ENCODE results near the gene SLC25A14.
"Not testable (repeated sequence)": the region's sequence is repeated elsewhere in the genome, so short reads cannot be mapped to it uniquely, and the experiment has no call there.

Gene SLC25A14, protein sequence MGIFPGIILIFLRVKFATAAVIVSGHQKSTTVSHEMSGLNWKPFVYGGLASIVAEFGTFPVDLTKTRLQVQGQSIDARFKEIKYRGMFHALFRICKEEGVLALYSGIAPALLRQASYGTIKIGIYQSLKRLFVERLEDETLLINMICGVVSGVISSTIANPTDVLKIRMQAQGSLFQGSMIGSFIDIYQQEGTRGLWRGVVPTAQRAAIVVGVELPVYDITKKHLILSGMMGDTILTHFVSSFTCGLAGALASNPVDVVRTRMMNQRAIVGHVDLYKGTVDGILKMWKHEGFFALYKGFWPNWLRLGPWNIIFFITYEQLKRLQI

DNA sequence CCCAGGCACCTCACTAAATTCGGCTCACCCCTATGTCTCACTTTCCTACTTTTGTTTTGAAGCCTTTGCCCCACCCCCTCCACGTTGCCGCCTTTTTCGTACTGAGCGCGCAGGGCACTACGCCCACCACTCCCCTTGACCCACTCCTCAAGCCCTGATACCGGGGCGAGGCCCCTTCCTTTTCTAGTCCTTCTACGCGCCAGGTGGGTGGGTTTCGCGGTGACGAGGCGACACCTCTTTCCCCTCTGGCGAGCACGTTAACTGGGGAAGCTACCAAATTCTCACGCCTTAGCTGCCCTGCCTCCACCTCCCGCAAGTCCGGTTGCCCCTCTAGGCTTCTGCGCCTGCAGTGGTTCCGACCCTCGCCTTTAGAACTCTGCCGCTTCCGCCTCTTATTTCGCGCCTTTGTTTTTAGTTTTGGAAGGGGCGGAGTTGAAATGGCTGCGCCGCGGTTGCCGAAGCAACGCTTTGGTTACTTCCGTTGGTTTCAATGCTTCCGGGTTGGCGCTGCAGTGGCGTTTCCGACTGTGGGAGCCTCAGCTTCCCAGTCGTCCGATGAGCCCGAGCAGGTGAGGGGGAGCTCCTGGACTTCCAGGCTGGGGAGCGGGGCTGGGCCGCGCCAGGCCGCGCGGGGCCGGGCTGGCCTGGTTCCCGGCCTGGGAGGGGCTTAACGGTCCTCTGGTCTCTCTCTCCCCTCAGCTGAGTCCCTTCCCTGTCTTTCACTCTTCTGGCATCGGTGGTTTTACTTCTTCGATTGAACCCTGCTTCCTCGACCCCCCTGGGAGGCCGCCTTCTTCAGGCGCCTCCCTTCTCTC lies at the start of gene SLC25A14:
Gene SLC25A14 (plus strand): TSS at position 512 of the 815 bp plus-strand sequence. CDS start 360 bp downstream, outside the sequence.
- no peak for DNase-seq (ENCODE audit: low read depth)

DNA sequence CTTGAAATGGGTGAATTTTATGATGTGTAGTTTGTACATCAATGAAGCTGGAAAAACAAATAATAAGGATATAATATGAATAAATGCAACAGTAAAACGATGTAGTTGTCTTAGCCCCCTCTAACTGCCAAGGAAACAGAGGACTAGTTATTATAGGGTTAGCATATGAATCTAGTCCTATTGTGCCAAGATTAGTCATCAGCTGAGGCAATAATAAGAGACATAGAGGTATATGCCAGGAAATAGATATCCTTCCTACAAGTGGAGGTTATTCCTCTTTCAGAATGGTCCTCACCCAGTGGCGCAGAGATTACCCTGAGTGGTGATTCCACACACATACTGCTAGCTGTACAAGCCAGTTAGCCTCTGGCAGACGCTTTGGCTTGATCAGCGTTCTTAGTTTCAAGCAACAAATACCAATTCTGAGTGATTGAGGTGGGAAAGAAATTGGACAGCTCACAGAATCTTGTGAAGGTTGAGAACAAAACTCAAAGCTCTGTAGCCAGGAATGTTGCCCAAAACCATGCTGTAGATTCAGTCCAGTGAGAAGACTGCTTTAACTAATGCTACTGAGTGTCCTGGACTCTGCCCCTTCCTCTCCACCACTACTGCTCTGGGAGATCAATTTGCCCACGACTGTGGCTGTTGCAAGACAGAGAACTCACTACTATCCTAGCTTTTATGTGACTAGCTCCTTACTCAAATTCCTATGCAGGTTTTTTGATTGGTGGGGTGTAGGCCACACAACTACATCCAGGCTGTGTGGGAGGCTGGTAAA lies 44.0 kb upstream of the SLC25A14 start:
- no peak for DNase-seq (ENCODE audit: low read depth)

DNA sequence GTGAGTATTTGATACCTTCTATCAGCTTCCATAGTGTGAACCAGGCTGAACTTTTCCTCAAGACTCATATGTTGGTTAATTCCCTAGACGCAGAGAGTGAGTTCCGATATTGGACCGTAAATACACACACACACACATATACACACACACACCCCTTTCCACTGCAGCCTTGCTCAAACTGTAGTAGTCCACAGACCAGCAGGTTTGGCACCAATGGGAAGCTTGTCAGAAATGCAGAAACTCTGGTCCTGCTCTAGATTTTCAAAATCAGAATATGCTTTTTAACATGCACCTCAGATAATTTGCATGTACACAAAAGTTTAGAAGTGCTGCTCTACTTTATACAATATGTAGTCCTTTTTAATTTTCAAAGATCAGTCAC lies 43.4 kb upstream of the SLC25A14 start:
- no peak for DNase-seq (ENCODE audit: low read depth)

DNA sequence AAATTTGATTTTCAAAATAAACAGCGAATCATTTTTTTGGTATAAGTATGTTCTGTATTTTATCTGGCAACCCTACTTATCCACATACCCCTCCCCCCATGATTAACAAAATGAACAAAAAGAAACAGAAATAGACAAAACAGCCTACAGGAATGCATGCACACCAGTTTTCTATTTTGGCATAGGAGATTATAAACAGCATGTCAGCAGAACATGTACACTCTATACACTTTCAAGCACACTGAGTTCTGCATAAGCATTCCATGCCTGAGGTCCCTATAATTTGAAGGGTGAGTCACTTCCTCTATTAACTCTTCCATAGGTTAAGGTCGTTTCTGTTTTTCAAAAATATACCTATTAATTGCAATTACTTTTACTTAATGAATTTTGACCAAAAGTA lies 43.0 kb upstream of the SLC25A14 start:
- no peak for DNase-seq (ENCODE audit: low read depth)

DNA sequence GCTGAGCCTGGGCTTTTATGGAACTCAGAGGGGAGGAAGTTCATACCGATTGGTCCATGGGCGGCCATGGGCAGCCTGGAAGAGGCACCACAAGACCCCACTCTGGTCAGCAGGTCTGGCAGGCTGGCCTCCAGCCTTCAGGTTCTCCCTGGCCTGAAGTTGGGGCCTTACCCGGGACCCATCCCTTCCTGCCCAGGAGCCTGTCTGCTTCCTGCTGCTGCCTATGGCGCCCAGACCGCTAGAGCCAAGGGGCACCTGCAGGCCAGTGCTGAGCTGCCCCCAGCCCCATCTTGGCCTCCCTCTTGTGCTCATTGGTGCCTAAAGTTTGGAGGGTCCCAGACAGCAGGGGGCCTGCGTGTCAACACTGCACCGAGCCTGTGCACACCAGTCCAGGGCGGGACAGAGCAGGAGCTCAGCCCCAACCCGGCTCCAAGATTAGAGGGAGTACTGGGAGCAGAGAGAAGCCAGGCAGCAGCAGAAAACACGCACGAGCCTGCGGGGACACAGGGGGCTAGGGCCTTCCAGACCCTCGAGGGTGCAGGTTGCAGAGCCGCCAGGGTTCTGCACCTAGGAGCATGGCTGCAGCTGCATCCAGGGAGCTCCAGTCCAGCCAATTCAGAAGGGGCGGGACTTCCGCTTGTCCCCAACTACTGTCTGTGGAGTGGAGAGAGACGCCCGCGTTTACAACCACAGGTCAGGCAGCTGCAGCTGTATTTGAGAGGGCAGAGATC lies 40.3 kb upstream of the SLC25A14 start:
- no peak for DNase-seq (ENCODE audit: low read depth)

DNA sequence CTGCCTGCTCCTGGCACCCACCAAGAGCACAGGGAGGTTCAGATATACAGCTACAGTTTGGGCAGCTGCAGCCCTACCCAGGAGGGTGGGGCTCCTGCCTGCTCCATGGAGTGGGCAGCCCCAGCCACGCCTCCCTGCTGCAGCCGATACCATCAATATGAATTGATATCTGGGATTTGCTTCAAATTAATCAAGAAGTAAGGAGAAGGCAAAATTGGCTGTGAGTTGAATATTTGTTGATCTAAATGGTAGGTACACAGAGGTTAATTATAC lies 39.8 kb upstream of the SLC25A14 start:
- no peak for DNase-seq (ENCODE audit: low read depth)

DNA sequence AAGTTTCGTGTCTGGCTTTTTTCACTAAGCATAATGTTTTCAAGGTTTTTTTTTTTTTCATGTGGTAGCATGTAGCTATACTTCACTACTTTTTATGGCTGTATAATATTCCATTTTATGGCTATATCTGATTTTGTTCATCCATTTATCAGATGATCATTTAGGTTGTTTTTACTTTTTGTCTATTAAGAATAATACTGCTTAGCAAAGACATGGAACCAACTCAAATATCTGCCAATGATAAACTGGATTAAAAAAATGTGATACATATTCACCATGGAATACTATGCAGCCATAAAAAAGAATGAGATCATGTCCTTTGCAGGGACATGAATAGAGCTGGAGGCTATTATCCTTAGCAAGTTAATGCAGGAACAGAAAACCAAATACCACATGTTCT lies 38.3 kb upstream of the SLC25A14 start:
- no peak for DNase-seq (ENCODE audit: low read depth)

DNA sequence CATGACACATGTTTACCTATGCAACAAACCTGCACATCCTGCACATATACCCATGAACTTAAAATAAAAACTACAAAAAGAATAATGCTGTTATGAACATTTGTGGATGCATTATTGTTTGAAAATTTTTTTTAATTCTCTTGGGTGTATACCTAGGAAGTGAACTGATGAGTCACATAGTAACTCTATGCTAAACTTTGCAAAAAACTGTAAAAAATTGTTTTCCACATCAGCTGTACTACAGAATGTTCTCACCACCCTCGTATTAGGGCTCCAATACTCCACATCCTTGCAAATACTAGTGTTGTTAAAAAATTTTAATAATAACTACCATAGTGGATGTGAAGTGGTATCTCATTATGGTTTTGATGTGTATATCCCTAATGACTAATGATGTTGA lies 37.7 kb upstream of the SLC25A14 start:
- DNase-seq (ENCODE audit: low read depth): no peak

DNA sequence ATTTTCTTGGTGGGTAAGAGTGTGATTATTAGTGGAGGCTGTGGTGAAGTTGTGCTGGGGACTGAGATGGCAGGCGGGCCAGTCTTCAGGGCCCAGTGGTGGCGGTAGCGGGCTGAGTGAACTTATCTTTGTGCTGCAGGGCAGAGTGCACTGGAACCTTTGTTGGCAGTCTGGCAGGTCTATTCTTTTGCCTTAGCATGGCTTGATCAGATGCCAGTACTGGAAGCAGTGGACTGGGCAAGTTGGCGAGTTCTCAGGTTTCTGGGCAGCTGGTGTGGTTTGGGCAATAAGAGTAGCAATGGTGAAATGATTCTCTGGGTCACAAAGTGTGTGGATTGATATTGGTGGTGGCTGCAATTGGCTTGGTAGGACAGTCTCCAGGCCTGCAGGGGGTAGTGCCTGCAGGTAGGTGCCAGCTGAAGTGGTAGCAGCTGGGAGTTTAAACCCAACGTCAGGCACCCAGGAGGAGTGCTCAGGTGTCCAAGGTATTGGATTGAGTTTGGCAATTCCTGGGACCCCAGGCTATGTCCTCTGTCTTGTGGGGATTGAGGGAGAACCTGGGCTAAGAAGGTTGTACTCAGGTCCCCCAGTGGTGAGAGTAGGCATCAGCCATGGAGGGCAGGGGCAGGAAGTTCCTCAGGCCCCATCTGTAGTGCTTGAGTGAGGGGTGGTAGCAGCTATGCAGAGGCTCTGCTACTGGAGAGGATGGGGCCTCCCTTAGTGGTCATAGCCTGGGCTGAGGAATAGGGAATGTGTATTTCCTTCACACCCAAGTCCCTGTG lies 34.9 kb upstream of the SLC25A14 start:
- DNase-seq (ENCODE audit: low read depth): no peak

DNA sequence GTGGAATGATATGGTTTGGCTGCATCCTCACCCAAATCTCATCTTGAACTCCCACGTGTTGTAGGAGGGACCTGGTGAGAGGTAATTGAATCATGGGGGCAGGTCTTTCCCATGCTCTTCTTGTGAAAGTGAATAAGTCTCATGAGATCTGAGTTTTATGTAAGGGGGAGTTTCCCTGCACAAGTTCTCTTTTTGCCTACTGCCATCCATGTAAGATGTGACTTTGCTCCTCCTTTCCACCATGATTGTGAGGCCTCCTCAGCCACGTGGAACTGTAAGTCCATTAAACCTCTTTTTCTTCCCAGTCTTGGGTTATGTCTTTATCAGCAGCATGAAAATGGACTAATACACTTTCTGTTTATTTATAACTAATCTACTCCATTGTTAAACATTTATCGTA lies 19.8 kb upstream of the SLC25A14 start:
- DNase-seq (ENCODE audit: low read depth): not testable (repeated sequence)

DNA sequence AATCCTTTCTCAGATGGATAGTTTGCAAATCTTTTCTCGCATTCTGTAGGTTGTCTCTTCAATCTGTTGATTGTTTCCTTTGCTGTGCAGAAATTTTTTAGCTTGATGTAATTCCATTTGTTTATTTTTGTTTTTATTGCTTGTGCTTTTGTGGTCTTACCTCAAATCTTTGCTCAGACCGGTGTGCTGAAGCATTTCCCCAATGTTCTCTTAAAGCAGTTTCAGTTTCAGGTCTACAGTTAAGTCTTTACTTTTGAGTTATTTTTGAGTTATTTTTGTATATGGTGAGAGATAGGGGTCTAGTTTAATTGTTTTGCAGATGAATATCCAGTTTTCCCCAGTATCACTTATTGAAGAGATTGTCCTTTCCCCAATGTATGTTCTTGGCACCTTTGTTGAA lies 18.2 kb upstream of the SLC25A14 start:
- no peak for DNase-seq (ENCODE audit: low read depth)

DNA sequence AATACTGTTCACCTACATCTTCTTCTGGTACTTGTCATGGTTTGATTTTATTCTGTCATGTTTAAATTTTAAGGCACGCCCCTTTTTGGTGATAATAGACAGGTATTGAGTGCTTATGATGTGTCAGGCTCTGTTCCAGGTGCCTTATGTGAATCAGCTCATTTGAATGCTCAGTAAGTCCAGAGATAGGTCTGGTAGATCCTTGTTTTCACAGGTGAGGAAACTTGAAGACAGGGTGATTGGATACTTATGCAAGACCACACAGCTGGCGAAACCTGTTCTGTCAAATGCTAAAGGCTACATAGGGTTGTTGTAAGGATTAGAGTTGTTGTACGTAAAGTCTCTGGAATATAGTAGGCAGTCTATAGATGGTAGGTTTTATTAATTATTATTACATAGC lies 9.6 kb upstream of the SLC25A14 start:
- no peak for DNase-seq (ENCODE audit: low read depth)

DNA sequence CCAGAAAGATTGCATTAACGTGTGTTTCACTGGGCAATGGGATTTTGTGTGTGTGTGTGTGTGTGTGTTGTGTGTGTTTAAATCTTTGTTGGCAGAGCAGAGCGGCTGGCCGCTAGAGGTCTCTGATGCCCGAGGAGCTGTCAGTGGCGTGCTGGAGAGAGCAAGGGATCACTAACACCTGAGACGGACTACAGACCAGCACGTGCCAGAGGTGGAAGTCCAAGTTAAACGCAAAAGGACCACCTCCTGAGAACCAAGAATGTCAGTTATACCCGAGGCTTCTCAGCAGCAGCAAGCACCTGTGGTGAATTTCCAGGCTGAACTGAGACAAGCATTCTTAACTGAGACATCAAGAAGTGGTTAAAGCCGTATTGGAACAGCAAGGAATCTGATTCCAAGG lies 9.0 kb upstream of the SLC25A14 start:
- DNase-seq (ENCODE audit: low read depth): no peak

DNA sequence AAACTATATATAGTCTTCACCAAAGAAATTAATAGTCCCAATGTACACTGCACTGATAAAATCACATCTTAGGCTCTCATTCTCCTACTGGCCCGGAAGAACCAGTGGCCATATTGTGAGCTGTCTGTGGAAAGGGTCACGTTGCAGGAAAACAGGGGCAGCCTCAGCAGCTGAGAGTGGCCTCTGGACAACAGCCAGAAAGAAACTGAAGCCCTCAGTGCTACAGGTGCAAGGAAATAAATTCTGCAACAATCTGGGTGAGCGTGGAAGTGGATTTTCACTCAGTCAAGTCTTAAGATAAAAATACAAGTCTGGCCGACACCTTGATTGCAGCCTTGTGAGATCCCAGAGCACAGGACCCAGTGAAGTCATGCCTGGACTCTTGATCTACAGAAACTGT lies 3.2 kb upstream of the SLC25A14 start:
- no peak for DNase-seq (ENCODE audit: low read depth)

DNA sequence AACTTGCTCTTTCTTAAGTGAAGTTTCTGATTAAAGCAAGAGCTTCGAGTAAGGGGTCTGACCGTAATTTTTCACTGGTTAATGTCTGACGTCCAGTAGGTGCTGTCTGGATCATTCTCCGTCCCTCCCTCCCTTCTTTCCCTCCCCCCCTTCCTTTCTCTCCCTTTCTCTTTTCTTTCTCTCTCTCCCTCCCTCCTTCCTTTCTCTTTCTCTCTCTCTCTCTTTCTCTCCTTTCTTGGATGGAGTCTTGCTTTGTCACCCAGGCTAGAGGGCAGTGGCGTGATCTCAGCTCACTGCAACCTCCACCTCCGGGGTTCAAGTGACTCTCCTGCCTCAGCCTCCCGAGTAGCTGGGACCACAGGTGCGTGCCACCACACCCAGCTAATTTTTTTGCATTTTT lies 850 bp upstream of the SLC25A14 start:
- not testable (repeated sequence) for DNase-seq (ENCODE audit: low read depth)

DNA sequence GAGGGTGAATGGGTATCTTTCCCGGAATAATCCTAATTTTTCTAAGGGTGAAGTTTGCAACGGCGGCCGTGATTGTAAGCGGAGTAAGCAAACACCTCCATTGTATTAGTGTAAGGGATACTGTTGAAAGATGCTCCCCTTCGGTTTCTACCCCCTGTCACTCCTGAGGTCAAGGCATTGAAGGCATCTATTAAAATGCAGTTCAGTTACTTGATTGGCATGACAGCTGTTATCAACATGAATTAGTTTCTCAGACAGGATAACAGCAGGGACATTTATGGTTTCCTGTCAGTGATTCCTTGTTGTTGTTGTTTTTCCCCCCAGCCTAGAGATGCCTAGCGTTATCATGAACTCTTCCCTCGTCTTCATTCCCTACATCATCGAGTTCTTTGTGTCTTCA lies 552 bp downstream of the SLC25A14 start:
- DNase-seq (ENCODE audit: low read depth): no peak

DNA sequence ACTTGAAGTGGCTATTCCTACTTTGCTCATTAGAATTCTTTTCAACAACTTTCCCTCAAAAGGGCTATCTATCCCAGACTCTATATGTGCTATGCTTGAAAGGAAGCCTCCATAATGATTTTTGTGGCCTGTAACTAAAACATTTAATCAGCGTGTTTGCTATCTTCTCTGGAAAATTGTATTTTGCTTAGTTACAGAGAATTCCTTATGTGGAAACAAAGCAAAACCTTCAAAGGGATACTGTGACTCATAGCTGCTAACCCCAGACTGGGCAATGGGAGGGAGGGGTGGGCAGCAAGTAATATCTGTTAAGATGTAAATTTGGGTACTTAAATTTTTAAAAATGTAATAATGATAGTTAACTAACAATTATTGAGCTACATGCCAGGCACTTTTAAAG lies 3.7 kb downstream of the SLC25A14 start:
- DNase-seq (ENCODE audit: low read depth): no peak

DNA sequence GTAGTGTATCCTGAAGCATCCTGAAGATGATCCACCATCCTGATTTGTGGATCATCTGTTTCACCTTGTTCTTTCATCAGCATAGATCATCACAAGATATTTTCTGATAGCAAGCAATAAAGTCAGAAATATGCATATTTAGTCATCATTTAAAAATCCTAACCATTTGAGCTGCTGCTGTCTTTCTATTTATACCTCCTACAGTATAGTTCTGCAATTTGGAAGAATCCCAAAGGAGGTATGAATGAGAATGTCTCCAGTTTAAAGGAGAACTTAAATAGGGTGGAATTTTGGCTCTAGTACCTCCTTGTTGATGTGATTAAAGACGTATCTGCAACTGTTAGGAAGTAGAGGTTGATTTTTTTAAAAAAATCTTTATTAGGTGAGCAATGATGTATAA lies 7.6 kb downstream of the SLC25A14 start:
- peak; percentile 6 for DNase-seq (ENCODE audit: low read depth)

DNA sequence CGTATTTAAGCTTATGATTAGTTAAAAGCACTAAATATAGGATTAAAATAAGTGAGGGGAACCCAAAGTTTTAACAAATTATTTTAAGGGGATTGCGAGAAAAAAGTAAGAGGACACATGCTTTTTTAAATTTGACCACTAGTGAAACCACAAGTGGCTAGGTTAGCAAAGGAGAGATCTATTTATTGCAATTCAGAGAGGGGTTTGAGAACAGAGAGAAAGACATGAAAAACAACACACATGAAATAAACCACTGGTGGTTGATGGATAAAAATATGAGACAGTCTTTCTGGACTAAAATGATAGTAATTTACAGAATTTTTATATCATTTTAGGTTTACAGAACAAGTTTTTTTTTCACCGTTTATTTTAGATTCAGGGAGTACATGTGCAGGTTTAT lies 11.8 kb downstream of the SLC25A14 start:
- no peak for DNase-seq (ENCODE audit: low read depth)

DNA sequence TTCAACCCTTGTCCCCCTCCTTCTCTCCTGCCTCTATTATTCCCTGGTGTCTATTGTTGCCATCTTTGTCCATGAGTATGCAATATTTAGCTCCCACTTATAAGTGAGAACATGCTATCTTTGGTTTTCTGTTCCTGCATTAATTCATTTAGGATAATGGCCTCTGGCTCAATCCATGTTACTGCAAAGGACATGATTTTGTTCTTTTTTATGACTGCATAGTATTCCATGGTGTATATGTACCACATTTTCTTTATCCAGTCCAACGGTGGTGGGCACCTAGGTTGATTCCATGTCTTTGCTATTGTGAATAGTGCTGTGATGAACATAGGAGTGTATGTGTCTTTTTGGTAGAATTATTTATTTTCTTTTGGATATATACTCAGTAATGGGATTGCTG lies 12.3 kb downstream of the SLC25A14 start:
- DNase-seq (ENCODE audit: low read depth): not testable (repeated sequence)

DNA sequence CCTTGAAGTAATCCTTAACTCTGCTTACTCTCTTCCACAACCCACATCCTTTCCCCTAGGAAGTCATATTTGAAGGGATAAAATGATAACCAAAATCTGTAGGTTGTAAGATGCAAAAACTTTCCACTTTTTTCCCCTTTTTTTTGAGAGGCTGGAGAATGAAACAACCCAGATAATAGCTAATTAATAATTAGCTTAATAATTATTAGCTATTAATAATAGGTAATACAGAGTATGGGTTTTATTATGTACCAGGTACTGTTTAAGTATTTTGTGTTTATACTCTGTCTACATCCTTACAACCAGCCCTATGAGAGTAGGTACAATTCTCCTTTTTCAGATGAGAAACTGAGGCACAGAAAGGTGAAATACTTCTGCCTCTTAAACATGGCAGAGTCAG lies 36.4 kb downstream of the SLC25A14 start:
- no peak for DNase-seq (ENCODE audit: low read depth)

Measured in non-pigmented ciliary epithelial cell (primary cell).